IMR-90 (cell line): ENCODE results near the gene ZMYM2. TPM values are rescaled to one million over a fixed set of nuclear protein-coding genes. Genes with fewer than 3 reads are reported as not detected.

Source experiments
- ATAC-seq: fragments of 200-7000 bp; cut with Tn5 transposase; 2 replicates; pipeline ENCODE4 v1.9.1; 2020; ENCODE audit warnings: low read depth, mild to moderate bottlenecking, moderate library complexity
- BruUV-seq: library from RNA; stranded (reverse); fragments of 400-500 nt; replicated peaks from 2 replicates; lab custom pipeline; 2021; lab: Mats Ljungman, UMichigan
- CTCF ChIA-PET: fragments of 300-600 bp; formaldehyde crosslinking; extraction: SDS; loops from one replicate; lab custom pipeline; 2021; ENCODE audit warnings: antibody characterized with exemption; lab: Yijun Ruan, JAX
- POLR2A ChIA-PET: fragments of 300-600 bp; sonication (Branson Sonifier 250); formaldehyde crosslinking; loops from one replicate; lab custom pipeline; 2022; ENCODE audit warnings: antibody characterized with exemption; ENCODE audit not compliant: unreplicated experiment; lab: Charles Lee
- DNase-seq: peaks from one replicate; pipeline ENCODE4 v3.0.0; 2013
- H2AFZ ChIP-seq: replicated peaks from 2 replicates; pipeline ENCODE3; 2013; ENCODE audit warnings: low read length, mild to moderate bottlenecking; ENCODE audit not compliant: poor library complexity
- H2AK5ac ChIP-seq: 2 replicates; pipeline ENCODE4 v1.6.1; 2013; ENCODE audit warnings: low read depth, low read length, inconsistent platforms
- H2AK9ac ChIP-seq: replicated peaks from 2 replicates; pipeline ENCODE3; 2013; ENCODE audit warnings: mild to moderate bottlenecking, low read depth, low read length, moderate library complexity; ENCODE audit not compliant: poor library complexity
- H2BK120ac ChIP-seq: 2 replicates; pipeline ENCODE4 v1.6.1; 2013; ENCODE audit warnings: low read depth, low read length, inconsistent platforms
- H2BK15ac ChIP-seq: 3 replicates; pipeline ENCODE4 v1.6.1; 2013; ENCODE audit warnings: low read depth, low read length, inconsistent platforms
- H2BK20ac ChIP-seq: 2 replicates; pipeline ENCODE4 v1.6.1; 2013; ENCODE audit warnings: low read depth, mild to moderate bottlenecking, inconsistent platforms, low read length, moderate library complexity
- H2BK5ac ChIP-seq: 2 replicates; pipeline ENCODE4 v1.6.1; 2013; ENCODE audit warnings: mild to moderate bottlenecking, low read depth, low read length, inconsistent platforms; ENCODE audit not compliant: poor library complexity, severe bottlenecking
- H3K14ac ChIP-seq: replicated peaks from 2 replicates; pipeline ENCODE4 v1.6.1; 2013; ENCODE audit warnings: low read depth, low read length, inconsistent platforms
- H3K18ac ChIP-seq: 2 replicates; pipeline ENCODE4 v1.6.1; 2013; ENCODE audit warnings: low read depth, low read length, control low read depth
- H3K23ac ChIP-seq: 2 replicates; pipeline ENCODE4 v1.6.1; 2013; ENCODE audit warnings: low read depth, low read length, inconsistent platforms
- H3K27ac ChIP-seq: 2 replicates; pipeline ENCODE4 v1.5.1; 2013; ENCODE audit warnings: mild to moderate bottlenecking, control low read depth, low read length; ENCODE audit not compliant: insufficient read depth
- H3K27me3 ChIP-seq: 2 replicates; pipeline ENCODE4 v1.6.1; 2013; ENCODE audit warnings: low read length; ENCODE audit not compliant: control insufficient read depth, insufficient read depth
- H3K36me3 ChIP-seq: 2 replicates; pipeline ENCODE4 v1.6.1; 2013; ENCODE audit warnings: low read length, mixed read lengths; ENCODE audit not compliant: control insufficient read depth, insufficient read depth
- H3K4ac ChIP-seq: 2 replicates; pipeline ENCODE4 v1.6.1; 2013; ENCODE audit warnings: low read depth, low read length, inconsistent platforms
- H3K4me1 ChIP-seq: 2 replicates; pipeline ENCODE4 v1.6.1; 2013; ENCODE audit warnings: low read length, mixed read lengths; ENCODE audit not compliant: control insufficient read depth, insufficient read depth
- H3K4me2 ChIP-seq: 2 replicates; pipeline ENCODE4 v1.6.1; 2013; ENCODE audit warnings: low read depth, mild to moderate bottlenecking, control low read depth, low read length, moderate library complexity
- H3K4me3 ChIP-seq: 2 replicates; pipeline ENCODE4 v1.5.1; 2013; ENCODE audit warnings: low read depth, mild to moderate bottlenecking, control low read depth, low read length, moderate library complexity; ENCODE audit not compliant: insufficient read depth
- H3K56ac ChIP-seq: 2 replicates; pipeline ENCODE4 v1.6.1; 2013; ENCODE audit warnings: low read length, inconsistent platforms; ENCODE audit not compliant: insufficient read depth; ENCODE audit errors: extremely low read depth
- H3K79me1 ChIP-seq, 2 experiments: 2 replicates each; pipeline ENCODE4 v1.6.1; 2013; ENCODE audit warnings: low read length in 2 of 2, inconsistent platforms in 1 of 2, low read depth in 1 of 2
- H3K9ac ChIP-seq: 2 replicates; pipeline ENCODE4 v1.6.1; 2013; ENCODE audit warnings: low read depth, low read length, control low read depth
- H3K9me1 ChIP-seq: 2 replicates; pipeline ENCODE4 v1.6.1; 2013; ENCODE audit warnings: low read length, inconsistent platforms; ENCODE audit not compliant: insufficient read depth
- H3K9me3 ChIP-seq: 2 replicates; pipeline ENCODE4 v1.6.1; 2013; ENCODE audit warnings: low read length; ENCODE audit not compliant: control insufficient read depth, insufficient read depth
- H4K20me1 ChIP-seq: 2 replicates; pipeline ENCODE4 v1.6.1; 2013; ENCODE audit warnings: low read length, inconsistent platforms; ENCODE audit not compliant: insufficient read depth
- H4K5ac ChIP-seq: 2 replicates; pipeline ENCODE4 v1.6.1; 2013; ENCODE audit warnings: mild to moderate bottlenecking, low read depth, low read length, control low read depth
- H4K8ac ChIP-seq, 2 experiments: 2 replicates each; pipeline ENCODE4 v1.6.1; 2013; ENCODE audit warnings: low read depth in 2 of 2, low read length in 2 of 2, control low read depth in 1 of 2, inconsistent platforms in 1 of 2
- H4K91ac ChIP-seq: 2 replicates; pipeline ENCODE4 v1.6.1; 2013; ENCODE audit warnings: low read depth, low read length, inconsistent platforms; ENCODE audit not compliant: insufficient read depth
- CEBPB ChIP-seq: IDR thresholded peaks from 2 replicates; pipeline ENCODE4 v1.6.1; 2012; ENCODE audit warnings: low read depth, low read length, improper control_type of control experiment
- NFE2L2 ChIP-seq: fragments of 150-350 bp; IDR thresholded peaks from 2 replicates; pipeline ENCODE4 v1.6.1; 2016; ENCODE audit warnings: low read depth, mild to moderate bottlenecking, low read length
- WGBS, 2 experiments: methylation state at CpG; one replicate each; pipeline versions ENCODE4 v1.1.5 to v1.1.7; 2013; ENCODE audit warnings: missing lambda C conversion rate in 2 of 2; ENCODE audit not compliant: insufficient read length in 1 of 2; ENCODE audit errors: extremely low coverage in 2 of 2; 5-methylcytosine and 5-hydroxymethylcytosine counted together
- dilution Hi-C: fragments of 300-500 bp; cut with HindIII; formaldehyde crosslinking; loops from one replicate; pipeline ENCODE4 v1.14.3; 2018; ENCODE audit warnings: low sequenced_read_pairs; ENCODE audit not compliant: unreplicated experiment
- in situ Hi-C: fragments of 300-500 bp; cut with MboI; formaldehyde crosslinking; loops from 3 replicates; pipeline ENCODE4 v1.14.3; 2019; ENCODE audit warnings: low sequenced_read_pairs, inconsistent platforms, mixed read lengths
- intact Hi-C: fragments of 100-400 bp; cut with micrococcal nuclease; formaldehyde crosslinking; loops from 2 replicates; pipeline ENCODE4 v1.10.0; 2022
- polyA plus RNA-seq, 3 experiments: library from polyadenylated mRNA; depleted of rRNA; stranded (reverse); fragments of >200 nt; gene quantifications; 2 replicates each; pipeline ENCODE4 v1.2.3, GENCODE V29; 2012; ENCODE audit warnings: low replicate concordance in 1 of 3
- total RNA-seq: library from RNA; depleted of rRNA; stranded (reverse); fragments of >200 nt; gene quantifications from 2 replicates; pipeline ENCODE4 v1.2.3, GENCODE V29; 2012

The ZMYM2 gene
- total and polyA plus RNA-seq, 2 of the 4 experiments (the other 2 are of a cell fraction): 15.7 to 51.1 TPM

GRCh38 chr13:20049558-20050473 is 91.3 kb downstream of the ZMYM2 start:
- Histone ChIP-seq H3K9ac (no peak overlapping the region), H4K20me1 (no peaks in the 10 kb centered on the region), H3K27ac (no peak overlapping the region), H2AK5ac (no peak overlapping the region), H3K4me3 (no peak overlapping the region), H3K9me3 (no peaks in the 10 kb centered on the region), H3K4ac (no peak overlapping the region), H2BK20ac (no peak overlapping the region), H3K4me2 (no peak overlapping the region), H4K91ac (no peak overlapping the region), H3K14ac (no peak overlapping the region), H3K79me1 (peaks cover 12 to 15% of the 10 kb centered on the region in 2 experiments), H4K8ac (no peak overlapping the region), H2AFZ (no peak overlapping the region), H3K23ac (no peak overlapping the region), H3K18ac (no peak overlapping the region), H3K56ac (no peak overlapping the region), H3K36me3 (peaks cover 16% of the 10 kb centered on the region), H3K9me1 (no peaks in the 10 kb centered on the region; the same call in 1 of the 2 replicates), H2BK15ac (no peak overlapping the region), H4K5ac (no peak overlapping the region), H2BK5ac (no peak overlapping the region), H2AK9ac (no peak overlapping the region), H3K4me1 (no peaks in the 10 kb centered on the region), H2BK120ac (no peak overlapping the region), H3K27me3 (no peaks in the 10 kb centered on the region)
- no peak for ATAC-seq
- in situ Hi-C loops: no loop called here
- intact Hi-C loops: loop anchor here (5.0 kb wide), 1 partner anchor 32 kb away; no protein-coding TSS in a partner anchor
- ChIA-PET POLR2A (no interaction called here), CTCF (no interaction called here)
- dilution Hi-C loops: no loop called here
- no peak for DNase-seq
- TF ChIP-seq NFE2L2 (no peak), CEBPB (0 out of 2 replicates have a peak, but pooled peaks have one; percentile 8)
- no TSS peak for BruUV-seq
- no CpG with 5 or more reads among the region's 5 CpGs for WGBS, 2 experiments
